Measurements from ENCODE around the gene DISP3. TPM values are rescaled to one million over a fixed set of nuclear protein-coding genes. Genes with fewer than 3 reads are reported as not detected.

Gene DISP3
- total RNA-seq, 1 donor from 2014 or later, result 0.12 TPM

GRCh38 chr1:11482701-11483479 lies 3.9 kb downstream of the DISP3 start:
- Histone ChIP-seq H3K4me3 (no peak overlapping the region), H3K27me3 (ENCODE audit: low read depth) (peaks cover 64% of the 10 kb centered on the region), H3K9me3 (no peaks in the 10 kb centered on the region), H3K27ac (no peak overlapping the region), H3K4me1 (peaks cover 18% of the 10 kb centered on the region), H3K36me3 (no peaks in the 10 kb centered on the region)
- TF ChIP-seq, protein P1, sequence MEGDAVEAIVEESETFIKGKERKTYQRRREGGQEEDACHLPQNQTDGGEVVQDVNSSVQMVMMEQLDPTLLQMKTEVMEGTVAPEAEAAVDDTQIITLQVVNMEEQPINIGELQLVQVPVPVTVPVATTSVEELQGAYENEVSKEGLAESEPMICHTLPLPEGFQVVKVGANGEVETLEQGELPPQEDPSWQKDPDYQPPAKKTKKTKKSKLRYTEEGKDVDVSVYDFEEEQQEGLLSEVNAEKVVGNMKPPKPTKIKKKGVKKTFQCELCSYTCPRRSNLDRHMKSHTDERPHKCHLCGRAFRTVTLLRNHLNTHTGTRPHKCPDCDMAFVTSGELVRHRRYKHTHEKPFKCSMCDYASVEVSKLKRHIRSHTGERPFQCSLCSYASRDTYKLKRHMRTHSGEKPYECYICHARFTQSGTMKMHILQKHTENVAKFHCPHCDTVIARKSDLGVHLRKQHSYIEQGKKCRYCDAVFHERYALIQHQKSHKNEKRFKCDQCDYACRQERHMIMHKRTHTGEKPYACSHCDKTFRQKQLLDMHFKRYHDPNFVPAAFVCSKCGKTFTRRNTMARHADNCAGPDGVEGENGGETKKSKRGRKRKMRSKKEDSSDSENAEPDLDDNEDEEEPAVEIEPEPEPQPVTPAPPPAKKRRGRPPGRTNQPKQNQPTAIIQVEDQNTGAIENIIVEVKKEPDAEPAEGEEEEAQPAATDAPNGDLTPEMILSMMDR (IDR thresholded peaks at IDR 0.05), result no peak
- intact Hi-C loops (cut with DNase I), result no loop called here
- DNase-seq, result no peak
- ATAC-seq, result no peak

DNA sequence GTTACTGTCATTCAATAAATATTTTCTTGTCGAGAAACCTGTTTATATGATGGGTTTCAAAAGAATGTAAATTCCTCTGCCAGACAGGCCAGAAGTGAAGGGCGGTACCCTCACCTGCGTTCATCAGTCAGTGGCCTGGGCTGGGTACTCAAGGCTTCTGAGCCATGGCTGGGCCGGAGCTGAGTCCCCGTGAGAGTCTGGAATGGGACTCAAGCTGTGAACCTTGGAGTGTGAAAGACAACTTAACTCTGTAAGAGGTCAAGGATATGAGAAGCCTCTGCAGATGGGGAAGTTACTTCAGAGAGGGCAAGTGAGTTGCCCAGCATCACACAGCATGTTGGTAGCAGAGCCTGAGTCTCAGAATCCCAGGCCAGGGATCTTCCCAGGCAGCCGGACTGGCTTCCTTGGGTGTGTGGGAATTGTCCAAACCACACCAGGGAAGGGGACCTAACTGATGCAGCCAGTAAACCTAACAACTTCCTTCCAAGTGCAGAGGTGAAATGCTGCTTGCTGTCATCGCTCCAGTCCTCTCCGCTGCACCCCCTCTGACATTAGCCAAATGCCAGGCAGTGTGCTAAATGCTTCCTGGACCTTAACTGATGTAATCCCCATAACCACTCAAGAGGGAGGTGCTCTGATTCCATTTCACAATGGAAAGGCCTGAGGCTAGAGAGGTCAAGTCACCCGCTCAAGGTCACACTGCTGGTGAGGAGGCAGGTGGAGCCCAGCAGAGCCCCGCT lies 4.8 kb downstream of the DISP3 start:
- no peak for DNase-seq

DNA sequence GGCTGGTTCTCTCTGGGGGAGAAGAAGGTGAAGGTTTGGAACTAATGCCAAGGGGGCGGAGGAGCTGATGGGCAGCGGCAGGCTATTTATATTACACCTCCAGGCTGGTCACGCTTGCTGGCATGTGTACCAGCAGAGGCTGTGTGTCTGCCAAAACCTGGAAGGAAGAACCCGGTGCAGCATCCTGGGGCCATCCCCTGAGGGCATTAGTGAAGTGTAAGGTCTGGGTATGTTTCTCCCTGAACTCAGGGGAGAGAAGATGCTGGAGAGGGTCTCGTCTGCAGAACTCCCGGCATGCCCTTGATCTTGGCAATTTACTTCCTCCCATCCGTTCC lies 5.3 kb downstream of the DISP3 start:
- no peak overlapping the region for H3K4me3 ChIP-seq
- H3K27me3 ChIP-seq (ENCODE audit: low read depth), result peaks cover 58% of the 10 kb centered on the region
- intact Hi-C loops (cut with DNase I), result no loop called here
- H3K27ac ChIP-seq, result no peak overlapping the region
- DNase-seq (no peak), ATAC-seq (no peak)
- TF ChIP-seq, protein P1 (IDR thresholded peaks at IDR 0.05), result no peak
- peaks cover 7% of the 10 kb centered on the region for H3K4me1 ChIP-seq
- H3K9me3 ChIP-seq, result no peaks in the 10 kb centered on the region
- H3K36me3 ChIP-seq, result no peaks in the 10 kb centered on the region

More for the DNA sequence above, 4.8 kb downstream of the DISP3 start:
- no peaks in the 10 kb centered on the region for H3K9me3 ChIP-seq
- ATAC-seq, result no peak
- no peaks in the 10 kb centered on the region for H3K36me3 ChIP-seq
- H3K4me3 ChIP-seq, result no peak overlapping the region
- H3K27me3 ChIP-seq (ENCODE audit: low read depth), result peaks cover 61% of the 10 kb centered on the region
- TF ChIP-seq, protein P1 (IDR thresholded peaks at IDR 0.05), result no peak
- peaks cover 13% of the 10 kb centered on the region for H3K4me1 ChIP-seq
- intact Hi-C loops (cut with DNase I), result no loop called here
- H3K27ac ChIP-seq, result no peak overlapping the region

GRCh38 chr1:11485191-11485590 lies 6.2 kb downstream of the DISP3 start:
- TF ChIP-seq, protein P1 (IDR thresholded peaks at IDR 0.05), result no peak
- Histone ChIP-seq H3K4me3 (no peak overlapping the region), H3K36me3 (no peaks in the 10 kb centered on the region), H3K27ac (no peak overlapping the region), H3K4me1 (no peaks in the 10 kb centered on the region), H3K9me3 (no peaks in the 10 kb centered on the region), H3K27me3 (ENCODE audit: low read depth) (peaks cover 54% of the 10 kb centered on the region)
- intact Hi-C loops (cut with DNase I), result no loop called here
- DNase-seq (no peak), ATAC-seq (no peak)

DNA sequence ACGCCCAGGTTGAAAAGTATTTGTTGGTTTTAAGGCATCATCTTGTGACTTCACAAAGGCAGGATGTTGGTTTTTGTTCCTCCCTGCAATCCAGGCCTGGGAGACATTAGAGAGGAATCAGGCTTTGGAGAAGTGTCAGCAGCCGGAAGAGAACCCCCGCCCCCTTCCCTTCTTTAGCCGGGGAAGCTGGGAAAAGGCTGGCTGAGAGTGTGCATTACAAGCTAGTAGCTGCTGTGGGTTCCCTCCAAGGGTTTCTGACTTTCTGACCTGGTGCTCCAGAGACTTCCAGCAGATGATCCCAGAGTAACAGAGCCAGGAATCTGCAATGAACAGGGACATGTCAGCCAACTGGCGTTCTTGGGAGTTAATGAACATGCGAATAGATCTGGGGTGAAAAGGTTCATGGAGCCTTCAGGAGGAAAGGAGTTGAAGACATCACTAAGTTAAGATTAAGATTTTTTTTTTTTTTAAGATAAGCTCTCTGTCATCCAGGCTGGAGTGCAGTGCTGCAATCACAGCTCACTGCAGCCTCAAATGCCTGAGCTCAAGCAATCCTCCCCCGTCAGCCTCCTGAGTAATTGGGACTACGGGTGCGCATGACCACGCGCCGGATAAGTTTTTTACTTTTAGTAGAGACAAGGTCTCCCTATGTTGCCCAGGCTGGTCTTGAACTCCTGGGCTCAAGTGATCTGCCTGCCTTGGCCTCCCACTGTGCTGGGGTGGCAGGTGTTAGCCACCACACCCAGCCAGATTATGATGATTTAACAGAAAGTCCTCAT lies 7.5 kb downstream of the DISP3 start:
- Histone ChIP-seq H3K27me3 (ENCODE audit: low read depth) (peaks cover 43% of the 10 kb centered on the region), H3K4me3 (no peak overlapping the region), H3K36me3 (no peaks in the 10 kb centered on the region), H3K9me3 (no peaks in the 10 kb centered on the region), H3K4me1 (no peaks in the 10 kb centered on the region), H3K27ac (no peak overlapping the region)
- no peak for ATAC-seq
- TF ChIP-seq, protein P1 (IDR thresholded peaks at IDR 0.05), result no peak
- DNase-seq, result no peak
- intact Hi-C loops (cut with DNase I), result no loop called here
